HCT116 (cell line): ENCODE results near the gene SLC5A5. TPM values are rescaled to one million over a fixed set of nuclear protein-coding genes. Genes with fewer than 3 reads are reported as not detected.

Experiments used
- ATAC-seq: fragments of 200-7000 bp; cut with Tn5 transposase; 2 replicates; pipeline ENCODE4 v1.9.1; 2020; ENCODE audit warnings: mild to moderate bottlenecking, moderate library complexity
- BruUV-seq: library from RNA; stranded (reverse); fragments of 400-500 nt; replicated peaks from 2 replicates; lab custom pipeline; 2021; lab: Mats Ljungman, UMichigan
- CTCF ChIA-PET: fragments of 300-600 bp; sonication (Branson Sonifier 250); formaldehyde crosslinking; loops from one replicate; lab custom pipeline; 2021; ENCODE audit warnings: antibody characterized with exemption; lab: Charles Lee
- POLR2A ChIA-PET: fragments of 300-600, 350-600 bp; sonication (Branson Sonifier 250); formaldehyde crosslinking; loops from one replicate; lab custom pipeline; 2021; ENCODE audit warnings: antibody characterized with exemption; lab: Charles Lee
- RAD21 ChIA-PET, 2 experiments: fragments of 300-600 bp; sonication (Branson Sonifier 250); formaldehyde crosslinking; loops; one replicate each; lab custom pipeline; 2023; ENCODE audit warnings: low total read pairs in 2 of 2; ENCODE audit not compliant: uncharacterized antibody in 2 of 2, unreplicated experiment in 2 of 2, low non-redundant PET in 1 of 2; lab: Charles Lee
- DNase-seq: peaks from one replicate; pipeline ENCODE4 v3.0.0-alpha.2; 2010; ENCODE audit warnings: low read depth, low spot score
- H2AFZ ChIP-seq: fragments of 200-600 bp; shearing (Covaris generic), sonication (generic); 2 replicates; pipeline ENCODE4 v1.6.1; 2017; ENCODE audit warnings: low read depth, mixed run types, mixed read lengths, antibody characterized with exemption, low read length; ENCODE audit not compliant: poor library complexity, severe bottlenecking
- H3K27ac ChIP-seq: 2 replicates; pipeline ENCODE4 v1.5.1; 2012; ENCODE audit warnings: low read depth, low read length
- H3K27me3 ChIP-seq: fragments of 200-600 bp; sonication (generic); 2 replicates; pipeline ENCODE4 v1.6.1; 2016; ENCODE audit warnings: mixed run types, low read length, mixed read lengths; ENCODE audit not compliant: insufficient read depth
- H3K36me3 ChIP-seq, 2 experiments: fragments of 200-500 bp in 1 of 2; fragments of 200-600 bp in 1 of 2; sonication (Bioruptor generic) in 1 of 2; sonication (generic) in 1 of 2; 2 replicates each; pipeline versions ENCODE4 v1.5.1 to v1.6.1; 2014 to 2016; ENCODE audit warnings: low read length in 2 of 2, inconsistent platforms in 1 of 2, mixed read lengths in 1 of 2, mixed run types in 1 of 2; ENCODE audit not compliant: insufficient read depth in 2 of 2, control insufficient read depth in 1 of 2
- H3K4me1 ChIP-seq, 2 experiments: fragments of 200-600 bp in 1 of 2; sonication (generic) in 1 of 2; 2 replicates each; pipeline versions ENCODE4 v1.5.1 to v1.6.1; 2012 to 2017; ENCODE audit warnings: low read length in 2 of 2, inconsistent platforms in 1 of 2, mild to moderate bottlenecking in 1 of 2, mixed read lengths in 1 of 2, mixed run types in 1 of 2, moderate library complexity in 1 of 2; ENCODE audit not compliant: insufficient read depth in 2 of 2, control insufficient read depth in 1 of 2
- H3K4me2 ChIP-seq: fragments of 200-600 bp; sonication (generic); 2 replicates; pipeline ENCODE4 v1.6.1; 2017; ENCODE audit warnings: mixed run types, low read length, mixed read lengths
- H3K4me3 ChIP-seq, 2 experiments: fragments of 200-600 bp in 1 of 2; sonication (generic) in 1 of 2; replicated peaks in 1 of 2; 2 replicates each; pipeline ENCODE4 v1.5.1; 2011 to 2016; ENCODE audit warnings: low read length in 2 of 2, control low read depth in 1 of 2, low read depth in 1 of 2, mild to moderate bottlenecking in 1 of 2, mixed read lengths in 1 of 2, mixed run types in 1 of 2
- H3K79me2 ChIP-seq: fragments of 200-600 bp; sonication (generic); 2 replicates; pipeline ENCODE4 v1.6.1; 2017; ENCODE audit warnings: mild to moderate bottlenecking, mixed run types, low read length, moderate library complexity, mixed read lengths; ENCODE audit not compliant: insufficient read depth
- H3K9ac ChIP-seq: fragments of 200-600 bp; sonication (generic); 2 replicates; pipeline ENCODE4 v1.6.1; 2016; ENCODE audit warnings: low read length, mixed read lengths
- H3K9me2 ChIP-seq: fragments of 200-600 bp; sonication (generic), shearing (Covaris generic); 2 replicates; pipeline ENCODE4 v1.6.1; 2017; ENCODE audit warnings: mixed run types, mild to moderate bottlenecking, moderate library complexity; ENCODE audit not compliant: insufficient read depth
- H3K9me3 ChIP-seq, 2 experiments: fragments of 200-500 bp in 1 of 2; fragments of 200-600 bp in 1 of 2; sonication (Bioruptor generic) in 1 of 2; sonication (generic) in 1 of 2; 2 replicates each; pipeline ENCODE4 v1.6.1; 2014 to 2017; ENCODE audit warnings: low read length in 2 of 2, mixed read lengths in 2 of 2, inconsistent platforms in 1 of 2, low read depth in 1 of 2, mild to moderate bottlenecking in 1 of 2, mixed run types in 1 of 2, moderate library complexity in 1 of 2; ENCODE audit not compliant: control insufficient read depth in 1 of 2, insufficient read depth in 1 of 2
- H4K20me1 ChIP-seq: fragments of 200-600 bp; sonication (generic), shearing (Covaris generic); 2 replicates; pipeline ENCODE4 v1.6.1; 2017; ENCODE audit warnings: mixed run types, mild to moderate bottlenecking, moderate library complexity; ENCODE audit not compliant: insufficient read depth
- CEBPB ChIP-seq: IDR thresholded peaks from 2 replicates; pipeline ENCODE4 v1.6.1; 2012; ENCODE audit warnings: low read depth
- CTCF ChIP-seq, 3 experiments: fragments of 200-600 bp in 1 of 3; sonication (generic) in 1 of 3; IDR thresholded peaks in 2 of 3; conservative IDR thresholded peaks in 1 of 3; 2 replicates each; pipeline ENCODE4 v1.5.1; 2012 to 2017; ENCODE audit warnings: low read depth in 2 of 3, low read length in 2 of 3, antibody characterized with exemption in 1 of 3, borderline replicate concordance in 1 of 3, control low read depth in 1 of 3, mild to moderate bottlenecking in 1 of 3, mixed read lengths in 1 of 3, mixed run types in 1 of 3, moderate library complexity in 1 of 3; ENCODE audit not compliant: insufficient read depth in 1 of 3
- EGR1 ChIP-seq: IDR thresholded peaks from 2 replicates; pipeline ENCODE4 v1.6.1; 2012; ENCODE audit warnings: low read depth
- EZH2 ChIP-seq: fragments of 200-600 bp; sonication (generic); IDR thresholded peaks from 2 replicates; pipeline ENCODE4 v1.6.1; 2017; ENCODE audit warnings: antibody characterized with exemption, mixed run types
- FOSL1 ChIP-seq: IDR thresholded peaks from 2 replicates; pipeline ENCODE4 v1.6.1; 2012; ENCODE audit warnings: low read depth
- JUND ChIP-seq: IDR thresholded peaks from 2 replicates; pipeline ENCODE4 v1.6.1; 2012
- MAX ChIP-seq: IDR thresholded peaks from 2 replicates; pipeline ENCODE4 v1.6.1; 2012
- POLR2A ChIP-seq: IDR thresholded peaks from 2 replicates; pipeline ENCODE4 v1.7.0; 2011; ENCODE audit warnings: borderline replicate concordance; ENCODE audit not compliant: insufficient read depth, insufficient read length; ENCODE audit errors: extremely low read depth
- RAD21 ChIP-seq: IDR thresholded peaks from 2 replicates; pipeline ENCODE4 v1.6.1; 2012; ENCODE audit warnings: low read depth, mild to moderate bottlenecking
- TCF7L2 ChIP-seq: IDR thresholded peaks from 2 replicates; pipeline ENCODE4 v1.7.0; 2011; ENCODE audit warnings: borderline replicate concordance, inconsistent platforms; ENCODE audit not compliant: insufficient read depth, insufficient read length; ENCODE audit errors: extremely low read depth
- YY1 ChIP-seq: IDR thresholded peaks from 2 replicates; pipeline ENCODE4 v1.6.1; 2011; ENCODE audit warnings: low read length, low read depth, moderate library complexity, mild to moderate bottlenecking; ENCODE audit not compliant: insufficient replicate concordance; ENCODE audit errors: extremely low read depth
- ZBTB33 ChIP-seq: IDR thresholded peaks from 2 replicates; pipeline ENCODE4 v1.6.1; 2011; ENCODE audit warnings: mild to moderate bottlenecking, low read length, moderate library complexity; ENCODE audit not compliant: insufficient replicate concordance; ENCODE audit errors: extremely low read depth
- intact Hi-C: fragments of 100-400 bp; cut with micrococcal nuclease; formaldehyde crosslinking; loops from 2 replicates; pipeline ENCODE4 v1.10.0; 2022
- total RNA-seq: library from RNA; stranded (reverse); gene quantifications from one replicate; pipeline ENCODE4 v1.2.1, GENCODE V29; 2021; ENCODE audit not compliant: unreplicated experiment
- TF ChIP-seq, protein P1 (sequence below): IDR thresholded peaks from 2 replicates; pipeline ENCODE4 v1.6.1; 2012; ENCODE audit warnings: low read depth

Gene SLC5A5
- total RNA-seq, 1 experiment from 2014 or later = 0.59 TPM

- TF ChIP-seq ZBTB33 = peak; percentile 27
Observed at GRCh38 chr19:17859533-17860330, 12.0 kb upstream of the SLC5A5 start, which contains the start of gene RPL18A (continued).

- H3K9ac ChIP-seq = peak overlapping the region; percentile 100
- peaks cover 17% of the 10 kb centered on the region; the same call in 1 of the 2 replicates for H4K20me1 ChIP-seq
- peak overlapping the region; percentile 84 for H3K27ac ChIP-seq
- DNase-seq (no peak), ATAC-seq (no peak)
- RAD21 ChIA-PET = interaction anchor here in 1 of 2 experiments (1.5 kb wide), 1 partner anchor 72 kb away, joined by 15 read pairs; the partner anchor contains the start of gene CCDC124
- H3K9me2 ChIP-seq = no peaks in the 10 kb centered on the region
- H2AFZ ChIP-seq = no peak overlapping the region
- peaks cover 20 to 46% of the 10 kb centered on the region in 2 experiments for H3K36me3 ChIP-seq
- no peaks in the 10 kb centered on the region for H3K27me3 ChIP-seq
- CTCF ChIA-PET = interaction anchor here (2.2 kb wide), 1 partner anchor 137 kb away, joined by 14 read pairs; no protein-coding TSS in a partner anchor
- H3K4me3 ChIP-seq = peak overlapping the region; percentile 82 to 93
- H3K9me3 ChIP-seq = no peaks in the 10 kb centered on the region
- peaks cover 41% of the 10 kb centered on the region for H3K79me2 ChIP-seq
- TSS peak; percentile 59 for BruUV-seq
- peak overlapping the region; percentile 92 for H3K4me2 ChIP-seq
- peaks cover 31 to 57% of the 10 kb centered on the region in 2 experiments for H3K4me1 ChIP-seq
- POLR2A ChIA-PET = interaction anchor here (1.0 to 2.2 kb wide), 5 partner anchors 10 to 281 kb away, joined by 3 to 61 read pairs (median 14); partner anchors contain the start of genes CCDC124 and SLC5A5
- intact Hi-C loops = no loop called here
- TF ChIP-seq MAX (no peak), CTCF (IDR thresholded peaks at IDR 0.05 in 2 of 3, conservative IDR thresholded peaks at IDR 0.05 in 1 of 3; ENCODE audit: borderline replicate concordance in 1 of 3, insufficient read depth in 1 of 3, low read depth in 2 of 3, low read length in 2 of 3) (no peak), CEBPB (no peak), YY1 (no peak), FOSL1 (no peak), EZH2 (no peak), EGR1 (no peak), TCF7L2 (no peak), POLR2A (no peak), RAD21 (no peak), JUND (no peak)
- TF ChIP-seq, protein P1, sequence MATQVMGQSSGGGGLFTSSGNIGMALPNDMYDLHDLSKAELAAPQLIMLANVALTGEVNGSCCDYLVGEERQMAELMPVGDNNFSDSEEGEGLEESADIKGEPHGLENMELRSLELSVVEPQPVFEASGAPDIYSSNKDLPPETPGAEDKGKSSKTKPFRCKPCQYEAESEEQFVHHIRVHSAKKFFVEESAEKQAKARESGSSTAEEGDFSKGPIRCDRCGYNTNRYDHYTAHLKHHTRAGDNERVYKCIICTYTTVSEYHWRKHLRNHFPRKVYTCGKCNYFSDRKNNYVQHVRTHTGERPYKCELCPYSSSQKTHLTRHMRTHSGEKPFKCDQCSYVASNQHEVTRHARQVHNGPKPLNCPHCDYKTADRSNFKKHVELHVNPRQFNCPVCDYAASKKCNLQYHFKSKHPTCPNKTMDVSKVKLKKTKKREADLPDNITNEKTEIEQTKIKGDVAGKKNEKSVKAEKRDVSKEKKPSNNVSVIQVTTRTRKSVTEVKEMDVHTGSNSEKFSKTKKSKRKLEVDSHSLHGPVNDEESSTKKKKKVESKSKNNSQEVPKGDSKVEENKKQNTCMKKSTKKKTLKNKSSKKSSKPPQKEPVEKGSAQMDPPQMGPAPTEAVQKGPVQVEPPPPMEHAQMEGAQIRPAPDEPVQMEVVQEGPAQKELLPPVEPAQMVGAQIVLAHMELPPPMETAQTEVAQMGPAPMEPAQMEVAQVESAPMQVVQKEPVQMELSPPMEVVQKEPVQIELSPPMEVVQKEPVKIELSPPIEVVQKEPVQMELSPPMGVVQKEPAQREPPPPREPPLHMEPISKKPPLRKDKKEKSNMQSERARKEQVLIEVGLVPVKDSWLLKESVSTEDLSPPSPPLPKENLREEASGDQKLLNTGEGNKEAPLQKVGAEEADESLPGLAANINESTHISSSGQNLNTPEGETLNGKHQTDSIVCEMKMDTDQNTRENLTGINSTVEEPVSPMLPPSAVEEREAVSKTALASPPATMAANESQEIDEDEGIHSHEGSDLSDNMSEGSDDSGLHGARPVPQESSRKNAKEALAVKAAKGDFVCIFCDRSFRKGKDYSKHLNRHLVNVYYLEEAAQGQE = no peak
Observed at GRCh38 chr19:17860331-17860992, 11.3 kb upstream of the SLC5A5 start.
